Immature natural killer cell (primary cell): ENCODE results near the gene ZSCAN1. TPM values are rescaled to one million over a fixed set of nuclear protein-coding genes. Genes with fewer than 3 reads are reported as not detected.

Source experiments
- DNase-seq, 3 donors: peaks; one replicate each; pipeline ENCODE4 v3.0.0; 2022; ENCODE audit warnings: mixed read lengths in 1 of 3
- H3K27ac Mint-ChIP-seq, 6 donors: one replicate each; pipeline ENCODE4 v1.8.0; 2020; ENCODE audit warnings: mixed read lengths in 6 of 6, mild to moderate bottlenecking in 5 of 6, inconsistent platforms in 4 of 6, moderate library complexity in 3 of 6
- H3K27me3 Mint-ChIP-seq, 3 donors: one replicate each; pipeline ENCODE4 v1.8.0; 2020 to 2021; ENCODE audit warnings: low read depth in 3 of 3, mild to moderate bottlenecking in 3 of 3, mixed read lengths in 3 of 3, moderate library complexity in 3 of 3, inconsistent platforms in 1 of 3
- H3K36me3 Mint-ChIP-seq, 3 donors: one replicate each; pipeline ENCODE4 v1.8.0; 2020; ENCODE audit warnings: mixed read lengths in 3 of 3, inconsistent platforms in 2 of 3, mild to moderate bottlenecking in 2 of 3
- H3K4me1 Mint-ChIP-seq, 2 donors: one replicate each; pipeline ENCODE4 v1.8.0; 2020; ENCODE audit warnings: inconsistent platforms in 2 of 2, mild to moderate bottlenecking in 2 of 2, mixed read lengths in 2 of 2, moderate library complexity in 1 of 2
- H3K4me3 Mint-ChIP-seq, 5 donors: one replicate each; pipeline ENCODE4 v1.8.0; 2020; ENCODE audit warnings: mild to moderate bottlenecking in 5 of 5, mixed read lengths in 5 of 5, inconsistent platforms in 3 of 5, moderate library complexity in 3 of 5
- H3K9me3 Mint-ChIP-seq, 6 donors: one replicate each; pipeline ENCODE4 v1.8.0; 2020; ENCODE audit warnings: mild to moderate bottlenecking in 6 of 6, mixed read lengths in 6 of 6, inconsistent platforms in 4 of 6, moderate library complexity in 3 of 6
- polyA plus RNA-seq, 3 donors: library from polyadenylated mRNA; unstranded; fragments of 300-500 nt; fragmentation: Illumina TruSeq; gene quantifications; one replicate each; pipeline ENCODE4 v1.2.3, GENCODE V29; 2021

Gene ZSCAN1
- polyA plus RNA-seq, 3 donors from 2014 or later = 0.46 TPM; not detected in 2

- DNase-seq = no peak
- peaks cover 16 to 52% (median 36%) of the 10 kb centered on the region in 6 donors for H3K9me3 Mint-ChIP-seq
- H3K36me3 Mint-ChIP-seq = peaks cover 0 to 9% (median 8%) of the 10 kb centered on the region in 3 donors
- H3K27ac Mint-ChIP-seq = no peak overlapping the region
- H3K4me1 Mint-ChIP-seq = no peaks in the 10 kb centered on the region
- peaks cover 5 to 8% (median 6%) of the 10 kb centered on the region in 3 donors for H3K27me3 Mint-ChIP-seq
- H3K4me3 Mint-ChIP-seq = no peak overlapping the region
These were observed 11.1 kb downstream of the ZSCAN1 start for GRCh38 chr19:58044886-58045285.

DNA sequence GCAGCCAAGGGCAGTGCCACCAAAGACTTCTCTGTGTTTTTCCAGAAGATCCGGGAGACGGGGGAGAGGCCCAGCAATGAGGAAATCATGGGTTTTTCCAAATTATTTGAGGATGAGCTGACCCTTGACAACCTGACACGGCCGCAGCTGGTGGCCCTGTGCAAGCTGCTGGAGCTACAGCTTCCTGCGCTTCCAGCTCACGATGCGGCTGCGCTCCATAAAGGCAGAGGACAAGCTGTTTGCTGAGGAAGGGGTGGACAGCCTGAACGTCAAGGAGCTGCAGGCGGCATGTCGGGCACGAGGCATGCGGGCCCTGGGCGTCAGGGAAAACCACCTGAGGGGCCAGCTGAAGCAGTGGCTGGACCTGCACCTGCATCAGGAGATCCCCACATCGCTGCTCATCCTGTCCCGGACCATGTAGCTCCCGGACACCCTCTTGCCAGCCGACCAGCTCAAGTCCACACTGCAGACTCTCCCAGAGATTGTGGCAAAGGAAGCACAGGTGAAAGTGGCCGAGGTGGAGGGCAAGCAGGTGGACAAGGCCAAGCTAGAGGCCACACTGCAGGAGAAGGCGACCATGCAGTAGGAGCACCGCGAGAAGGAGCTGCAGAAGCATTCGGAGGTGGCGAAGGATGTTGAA, 11.7 kb downstream of the ZSCAN1 start:
- peaks cover 0 to 9% (median 8%) of the 10 kb centered on the region in 3 donors for H3K36me3 Mint-ChIP-seq
- DNase-seq = no peak
- H3K9me3 Mint-ChIP-seq = peaks cover 17 to 54% (median 37%) of the 10 kb centered on the region in 6 donors
- H3K4me3 Mint-ChIP-seq = no peak overlapping the region
- no peak overlapping the region for H3K27ac Mint-ChIP-seq
- H3K4me1 Mint-ChIP-seq = no peaks in the 10 kb centered on the region
- peaks cover 5 to 8% (median 6%) of the 10 kb centered on the region in 3 donors for H3K27me3 Mint-ChIP-seq

- H3K27ac Mint-ChIP-seq = no peak overlapping the region
- no peak overlapping the region for H3K4me3 Mint-ChIP-seq
- H3K36me3 Mint-ChIP-seq = peaks cover 0 to 9% (median 8%) of the 10 kb centered on the region in 3 donors
- H3K27me3 Mint-ChIP-seq = peaks cover 5 to 6% (median 6%) of the 10 kb centered on the region in 3 donors
- H3K9me3 Mint-ChIP-seq = peaks cover 20 to 63% (median 36%) of the 10 kb centered on the region in 6 donors
- no peak for DNase-seq
- H3K4me1 Mint-ChIP-seq = no peaks in the 10 kb centered on the region
These were observed 13.0 kb downstream of the ZSCAN1 start for GRCh38 chr19:58046856-58047255.

GRCh38 chr19:58047672-58048071, 13.8 kb downstream of the ZSCAN1 start:
- H3K36me3 Mint-ChIP-seq = peaks cover 0 to 9% (median 8%) of the 10 kb centered on the region in 3 donors
- H3K4me1 Mint-ChIP-seq = no peaks in the 10 kb centered on the region
- peaks cover 3 to 6% (median 5%) of the 10 kb centered on the region in 3 donors for H3K27me3 Mint-ChIP-seq
- peaks cover 20 to 61% (median 36%) of the 10 kb centered on the region in 6 donors for H3K9me3 Mint-ChIP-seq
- no peak for DNase-seq
- no peak overlapping the region for H3K4me3 Mint-ChIP-seq
- H3K27ac Mint-ChIP-seq = no peak overlapping the region

- Mint-ChIP-seq H3K27me3 (peaks cover 3 to 8% (median 5%) of the 10 kb centered on the region in 3 donors), H3K4me3 (no peak overlapping the region), H3K36me3 (peaks cover 4 to 13% (median 8%) of the 10 kb centered on the region in 3 donors), H3K27ac (no peak overlapping the region), H3K4me1 (peaks cover 2 to 12% of the 10 kb centered on the region in 2 donors), H3K9me3 (peaks cover 15 to 55% (median 29%) of the 10 kb centered on the region in 6 donors)
- DNase-seq = no peak
These were observed 18.4 kb downstream of the ZSCAN1 start for GRCh38 chr19:58052256-58052655.

GRCh38 chr19:58053480-58054156, 19.8 kb downstream of the ZSCAN1 start:
- H3K4me3 Mint-ChIP-seq = no peak overlapping the region
- H3K36me3 Mint-ChIP-seq = peaks cover 8 to 16% (median 11%) of the 10 kb centered on the region in 3 donors
- H3K4me1 Mint-ChIP-seq = peaks cover 5 to 15% of the 10 kb centered on the region in 2 donors
- H3K27me3 Mint-ChIP-seq = peaks cover 5 to 10% (median 5%) of the 10 kb centered on the region in 3 donors
- peaks cover 17 to 55% (median 30%) of the 10 kb centered on the region in 6 donors for H3K9me3 Mint-ChIP-seq
- no peak for DNase-seq
- no peak overlapping the region for H3K27ac Mint-ChIP-seq

DNA sequence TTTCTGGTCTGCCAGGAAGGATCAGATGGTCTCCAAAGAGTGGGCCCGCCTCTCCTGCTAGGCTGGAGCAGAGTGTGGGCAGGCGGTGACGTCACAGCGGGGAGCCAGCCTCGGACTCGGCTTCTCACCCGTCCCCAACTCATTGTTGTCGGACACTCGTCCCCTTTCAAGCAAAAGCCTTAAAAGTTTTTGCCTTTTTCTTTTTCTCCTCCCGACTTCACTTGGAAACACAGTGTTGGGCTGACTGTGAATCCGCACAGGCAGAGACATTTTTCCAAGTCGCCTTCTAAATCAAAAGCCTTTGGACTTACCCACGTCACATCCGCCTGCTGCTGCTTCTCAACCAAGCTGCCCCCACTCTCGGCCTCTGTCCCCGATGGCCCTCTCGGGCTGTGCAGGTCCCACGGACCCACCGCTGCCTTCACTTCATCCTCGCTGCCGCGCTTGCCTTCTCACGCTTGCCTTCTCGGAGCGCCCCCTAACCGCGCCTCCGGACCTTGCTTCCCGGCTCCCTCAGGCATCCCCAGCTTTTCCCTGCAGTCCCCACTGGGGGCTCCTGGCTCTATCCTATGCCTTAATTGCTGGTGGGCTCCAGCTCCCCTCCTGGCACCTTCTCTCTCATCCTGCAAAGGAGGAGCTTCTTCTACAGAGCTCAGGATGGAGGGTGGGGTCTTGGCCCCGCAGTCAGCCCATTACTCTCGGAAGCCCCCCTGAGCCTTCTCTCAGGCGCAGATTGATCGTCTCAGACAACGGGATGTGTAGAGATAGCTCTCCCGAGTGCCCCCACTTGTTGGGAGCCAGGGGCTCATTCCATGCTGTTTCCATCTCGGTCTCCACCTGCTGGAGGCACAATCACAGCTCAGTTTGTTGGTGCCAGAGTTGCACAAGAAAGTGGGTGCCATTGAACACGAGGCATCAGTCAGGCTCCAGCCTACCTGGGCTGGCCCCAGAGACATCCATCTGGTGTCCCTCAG, 21.4 kb downstream of the ZSCAN1 start:
- DNase-seq = peak; percentile 4 to 13 (median 13)
- Mint-ChIP-seq H3K36me3 (peaks cover 11 to 12% (median 12%) of the 10 kb centered on the region in 3 donors), H3K4me3 (peak overlapping the region; percentile 38 to 82 (median 68)), H3K4me1 (peaks cover 13 to 20% of the 10 kb centered on the region in 2 donors), H3K27ac (peak overlapping the region in 5 of 6 donors; percentile 24 to 73 (median 62)), H3K27me3 (peaks cover 10 to 12% (median 11%) of the 10 kb centered on the region in 3 donors), H3K9me3 (peaks cover 17 to 44% (median 24%) of the 10 kb centered on the region in 6 donors)

DNA sequence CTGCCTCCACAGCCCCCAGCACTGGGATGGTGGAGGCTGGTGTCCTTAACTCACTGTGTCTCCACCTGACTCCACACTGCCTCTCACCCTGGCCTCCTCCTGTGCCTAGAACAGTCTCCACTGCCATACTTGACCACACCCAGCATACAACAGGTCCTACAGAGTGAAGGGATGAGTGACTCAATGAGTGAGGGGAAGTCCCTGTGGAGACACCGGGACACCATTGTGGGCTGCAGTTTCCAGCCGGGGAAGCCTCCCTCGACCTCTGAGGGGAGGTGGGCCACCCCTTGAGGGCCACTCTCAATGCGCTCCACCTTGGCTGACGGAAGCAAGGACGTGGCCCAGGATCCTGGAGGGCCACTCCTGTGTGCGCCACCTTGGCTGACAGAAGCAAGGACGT, 22.4 kb downstream of the ZSCAN1 start:
- Mint-ChIP-seq H3K4me3 (peak overlapping the region in 2 of 5 donors; percentile 24 to 82), H3K4me1 (peaks cover 14 to 20% of the 10 kb centered on the region in 2 donors), H3K27ac (peak overlapping the region in 2 of 6 donors; percentile 15 to 24), H3K9me3 (peaks cover 18 to 40% (median 22%) of the 10 kb centered on the region in 6 donors), H3K36me3 (peaks cover 11 to 12% (median 12%) of the 10 kb centered on the region in 3 donors), H3K27me3 (peaks cover 8 to 13% (median 10%) of the 10 kb centered on the region in 3 donors)
- DNase-seq = no peak

- Mint-ChIP-seq H3K27ac (peak overlapping the region in 1 of 6 donors; percentile 53), H3K36me3 (peaks cover 12 to 13% (median 12%) of the 10 kb centered on the region in 3 donors), H3K4me3 (no peak overlapping the region), H3K4me1 (peaks cover 14 to 20% of the 10 kb centered on the region in 2 donors), H3K27me3 (peaks cover 8 to 15% (median 10%) of the 10 kb centered on the region in 3 donors), H3K9me3 (peaks cover 18 to 40% (median 22%) of the 10 kb centered on the region in 6 donors)
- no peak for DNase-seq
These were observed 23.0 kb downstream of the ZSCAN1 start for GRCh38 chr19:58056861-58057260.

GRCh38 chr19:58058467-58058866, 24.6 kb downstream of the ZSCAN1 start:
- Mint-ChIP-seq H3K27ac (peak overlapping the region in 4 of 6 donors; percentile 88 to 93 (median 92)), H3K27me3 (peaks cover 10 to 15% (median 10%) of the 10 kb centered on the region in 3 donors), H3K4me3 (peak overlapping the region; percentile 81 to 91 (median 86)), H3K4me1 (peaks cover 14 to 20% of the 10 kb centered on the region in 2 donors), H3K36me3 (peaks cover 13 to 16% (median 13%) of the 10 kb centered on the region in 3 donors), H3K9me3 (peaks cover 18 to 46% (median 23%) of the 10 kb centered on the region in 6 donors)
- DNase-seq = no peak

GRCh38 chr19:58059003-58059670, 25.3 kb downstream of the ZSCAN1 start, which contains the start of gene ZNF135:
Gene ZNF135 (plus strand): TSS chr19:58059282. CDS start chr19:58060003, 721 bp downstream.
- peak; percentile 75 to 84 (median 78) for DNase-seq
- H3K36me3 Mint-ChIP-seq = peaks cover 18 to 23% (median 18%) of the 10 kb centered on the region in 3 donors
- H3K27ac Mint-ChIP-seq = peak within 1 kb of the TSS; percentile 65 to 93 (median 90)
- H3K9me3 Mint-ChIP-seq = peaks cover 20 to 53% (median 25%) of the 10 kb centered on the region in 6 donors
- peak within 1 kb of the TSS; percentile 81 to 91 (median 86) for H3K4me3 Mint-ChIP-seq
- peaks cover 14 to 20% of the 10 kb centered on the region in 2 donors for H3K4me1 Mint-ChIP-seq
- H3K27me3 Mint-ChIP-seq = peaks cover 10 to 15% (median 10%) of the 10 kb centered on the region in 3 donors

DNA sequence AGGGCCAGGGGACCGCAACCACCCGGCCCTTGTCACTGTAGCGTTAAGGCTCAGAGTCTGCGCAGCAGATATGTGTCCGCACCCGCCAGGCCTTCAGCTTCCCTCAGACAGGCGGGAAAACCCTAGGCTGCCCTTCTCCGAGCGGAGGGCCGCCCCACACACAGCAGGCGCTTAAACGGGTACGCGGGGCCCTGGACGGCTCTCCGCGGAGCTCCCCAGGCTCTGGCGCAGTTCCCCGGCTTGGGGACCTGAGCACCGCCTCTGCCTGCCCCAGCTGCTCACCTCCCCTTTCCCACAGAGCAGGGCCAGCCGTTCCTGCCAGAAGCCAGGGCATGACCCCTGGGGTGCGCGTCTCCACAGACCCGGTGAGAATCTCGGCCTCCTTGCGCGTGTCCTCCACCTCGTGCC, 25.9 kb downstream of the ZSCAN1 start:
- Mint-ChIP-seq H3K4me3 (peak overlapping the region; percentile 59 to 91 (median 84)), H3K27ac (peak overlapping the region in 4 of 6 donors; percentile 57 to 93 (median 78)), H3K4me1 (peaks cover 14 to 17% of the 10 kb centered on the region in 2 donors), H3K9me3 (peaks cover 20 to 51% (median 25%) of the 10 kb centered on the region in 6 donors), H3K36me3 (peaks cover 17 to 23% (median 17%) of the 10 kb centered on the region in 3 donors), H3K27me3 (peaks cover 7 to 15% (median 10%) of the 10 kb centered on the region in 3 donors)
- no peak for DNase-seq
